Keratinocyte (primary cell): Measurements from ENCODE around the gene GIMAP8. TPM values are rescaled to one million over a fixed set of nuclear protein-coding genes. Genes with fewer than 3 reads are reported as not detected.

Experiments
- DNase-seq: peaks from one replicate; pipeline ENCODE4 v3.0.0-alpha.2; 2011; ENCODE audit warnings: low read depth, missing footprints, low spot score
- FAIRE-seq: peaks from 2 replicates; lab custom pipeline; 2011; peaks lifted over from hg19 to GRCh38; lab: Jason Lieb, UNC
- H2AFZ ChIP-seq: 2 replicates; pipeline ENCODE4 v1.6.0; 2012; ENCODE audit warnings: low read length, control low read depth, inconsistent platforms; ENCODE audit not compliant: control insufficient read depth
- H3K27ac ChIP-seq: 2 replicates; pipeline ENCODE4 v1.5.1; 2011; ENCODE audit warnings: low read length; ENCODE audit not compliant: control insufficient read depth, insufficient read depth
- H3K27me3 ChIP-seq: 3 replicates; pipeline ENCODE4 v1.6.0; 2011; ENCODE audit warnings: low read length; ENCODE audit not compliant: control insufficient read depth, insufficient read depth; ENCODE audit errors: extremely low read depth
- H3K36me3 ChIP-seq, 2 experiments: 2 replicates in 1 of 2; 3 replicates in 1 of 2; pipeline ENCODE4 v1.5.1; 2011; ENCODE audit warnings: low read length in 2 of 2, mild to moderate bottlenecking in 1 of 2; ENCODE audit not compliant: control insufficient read depth in 2 of 2, insufficient read depth in 2 of 2; ENCODE audit errors: extremely low read depth in 1 of 2
- H3K4me1 ChIP-seq: 3 replicates; pipeline ENCODE4 v1.5.1; 2011; ENCODE audit warnings: low read length; ENCODE audit not compliant: control insufficient read depth, insufficient read depth; ENCODE audit errors: extremely low read depth
- H3K4me2 ChIP-seq: 3 replicates; pipeline ENCODE4 v1.6.0; 2011; ENCODE audit warnings: low read depth, low read length; ENCODE audit not compliant: control insufficient read depth, insufficient read depth; ENCODE audit errors: extremely low read depth
- H3K4me3 ChIP-seq, 3 experiments: fragments of 200-600 bp in 1 of 3; sonication (generic) in 1 of 3; 2 replicates in 2 of 3; 3 replicates in 1 of 3; pipeline ENCODE4 v1.5.1; 2011 to 2016; ENCODE audit warnings: low read length in 3 of 3, mild to moderate bottlenecking in 3 of 3, control low read depth in 2 of 3, inconsistent platforms in 1 of 3, low read depth in 1 of 3, mixed read lengths in 1 of 3, mixed run types in 1 of 3, moderate library complexity in 1 of 3; ENCODE audit not compliant: control insufficient read depth in 2 of 3, insufficient read depth in 2 of 3; ENCODE audit errors: extremely low read depth in 1 of 3
- H3K79me2 ChIP-seq: 2 replicates; pipeline ENCODE4 v1.6.0; 2012; ENCODE audit warnings: low read length; ENCODE audit not compliant: control insufficient read depth, insufficient read depth
- H3K9ac ChIP-seq: 3 replicates; pipeline ENCODE4 v1.6.0; 2011; ENCODE audit warnings: low read length; ENCODE audit not compliant: control insufficient read depth, insufficient read depth; ENCODE audit errors: extremely low read depth
- H3K9me1 ChIP-seq: 3 replicates; pipeline ENCODE4 v1.6.0; 2011; ENCODE audit warnings: low read length; ENCODE audit not compliant: control insufficient read depth, insufficient read depth; ENCODE audit errors: extremely low read depth
- H3K9me3 ChIP-seq: 2 replicates; pipeline ENCODE4 v1.5.1; 2012; ENCODE audit warnings: low read depth, low read length; ENCODE audit not compliant: control insufficient read depth
- H4K20me1 ChIP-seq: 3 replicates; pipeline ENCODE4 v1.6.0; 2011; ENCODE audit warnings: low read length; ENCODE audit not compliant: control insufficient read depth, insufficient read depth; ENCODE audit errors: extremely low read depth
- EZH2 ChIP-seq: IDR thresholded peaks from one replicate; pipeline ENCODE4 v1.6.1; 2012; ENCODE audit warnings: inconsistent platforms, mild to moderate bottlenecking, low read length, moderate library complexity
- dilution Hi-C: fragments of 300-500 bp; cut with MboI; formaldehyde crosslinking; loops from one replicate; pipeline ENCODE4 v1.7.0; 2020; ENCODE audit warnings: low sequenced_read_pairs; ENCODE audit not compliant: extremely low pct_ligation_motif_present
- polyA plus RNA-seq, 5 experiments: library from polyadenylated mRNA; depleted of rRNA in 3 of 5; stranded (reverse) in 3 of 5; stranded (forward) in 1 of 5; unstranded in 1 of 5; fragments of >200 nt; gene quantifications; 1 replicate in 1 of 5; 2 replicates in 3 of 5; 3 replicates in 1 of 5; pipeline versions ENCODE4 v1.2.1 to v1.2.3, GENCODE V29; 2011 to 2012; ENCODE audit warnings: missing spikeins in 2 of 5, low read depth in 1 of 5, low replicate concordance in 1 of 5
- TF ChIP-seq, protein P1 (sequence below), 3 experiments: IDR thresholded peaks in 1 of 3; conservative IDR thresholded peaks in 1 of 3; optimal IDR thresholded peaks in 1 of 3; 2 replicates in 2 of 3; 3 replicates in 1 of 3; pipeline versions ENCODE3 to v1.5.1; 2011; ENCODE audit warnings: low read length in 3 of 3, mild to moderate bottlenecking in 3 of 3, moderate library complexity in 2 of 3, control low read depth in 1 of 3, inconsistent platforms in 1 of 3; ENCODE audit not compliant: insufficient read depth in 2 of 3; ENCODE audit errors: extremely low read depth in 1 of 3

Gene GIMAP8
- polyA plus RNA-seq, 1 donor (not counting 4 experiments of a cell fraction or from before 2014, with no cell fraction given): 0.26 TPM

DNA sequence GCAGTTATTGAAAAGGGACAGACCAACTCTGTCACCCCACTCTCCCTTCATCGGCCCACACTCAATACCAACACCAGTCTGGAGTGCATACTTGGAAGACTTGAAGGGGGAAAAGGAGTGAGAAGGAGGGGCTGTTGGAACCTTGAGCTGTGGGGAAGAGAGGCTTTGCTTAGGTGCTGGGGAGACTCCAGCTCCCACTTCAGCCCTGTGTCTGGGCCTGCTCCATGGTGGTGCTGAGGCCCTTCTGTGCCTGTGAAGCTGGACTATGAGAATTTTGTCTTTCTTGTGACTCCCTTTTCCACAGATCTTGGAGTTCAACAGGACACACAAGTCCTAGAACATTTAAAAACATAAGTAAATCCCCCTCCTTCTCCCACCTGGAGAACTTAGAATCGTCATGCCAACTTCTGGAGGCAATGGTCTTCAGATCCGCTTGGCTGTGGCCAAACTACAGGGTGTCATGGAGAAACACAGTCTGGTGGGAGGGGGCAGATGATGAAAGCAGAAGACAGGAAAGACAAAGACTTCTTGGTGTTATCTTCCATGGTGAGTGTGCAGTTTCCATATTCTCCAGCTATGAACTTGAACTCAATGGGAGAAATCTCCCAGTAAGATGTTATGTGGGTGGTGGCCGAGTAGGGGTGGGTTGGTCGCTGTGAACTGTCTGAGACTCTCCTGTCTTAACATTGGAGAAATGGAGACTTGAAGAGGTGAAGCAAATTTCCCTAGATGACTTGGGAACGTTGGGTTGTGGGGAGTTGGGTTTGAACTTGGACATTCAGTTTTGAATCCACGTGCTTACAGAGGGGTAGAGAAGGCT is 18.4 kb upstream of the GIMAP8 start:
- dilution Hi-C loops: no loop called here
- DNase-seq: no peak
- Histone ChIP-seq H3K9me1 (no peaks in the 10 kb centered on the region), H3K4me2 (no peak overlapping the region), H3K27ac (no peak overlapping the region), H3K27me3 (no peaks in the 10 kb centered on the region), H3K9me3 (no peaks in the 10 kb centered on the region), H3K4me1 (peaks cover 3% of the 10 kb centered on the region), H3K79me2 (no peaks in the 10 kb centered on the region), H4K20me1 (no peaks in the 10 kb centered on the region), H3K9ac (no peak overlapping the region), H2AFZ (no peak overlapping the region), H3K36me3 (no peaks in the 10 kb centered on the region), H3K4me3 (no peak overlapping the region)
- no peak for FAIRE-seq
- TF ChIP-seq, protein P1, sequence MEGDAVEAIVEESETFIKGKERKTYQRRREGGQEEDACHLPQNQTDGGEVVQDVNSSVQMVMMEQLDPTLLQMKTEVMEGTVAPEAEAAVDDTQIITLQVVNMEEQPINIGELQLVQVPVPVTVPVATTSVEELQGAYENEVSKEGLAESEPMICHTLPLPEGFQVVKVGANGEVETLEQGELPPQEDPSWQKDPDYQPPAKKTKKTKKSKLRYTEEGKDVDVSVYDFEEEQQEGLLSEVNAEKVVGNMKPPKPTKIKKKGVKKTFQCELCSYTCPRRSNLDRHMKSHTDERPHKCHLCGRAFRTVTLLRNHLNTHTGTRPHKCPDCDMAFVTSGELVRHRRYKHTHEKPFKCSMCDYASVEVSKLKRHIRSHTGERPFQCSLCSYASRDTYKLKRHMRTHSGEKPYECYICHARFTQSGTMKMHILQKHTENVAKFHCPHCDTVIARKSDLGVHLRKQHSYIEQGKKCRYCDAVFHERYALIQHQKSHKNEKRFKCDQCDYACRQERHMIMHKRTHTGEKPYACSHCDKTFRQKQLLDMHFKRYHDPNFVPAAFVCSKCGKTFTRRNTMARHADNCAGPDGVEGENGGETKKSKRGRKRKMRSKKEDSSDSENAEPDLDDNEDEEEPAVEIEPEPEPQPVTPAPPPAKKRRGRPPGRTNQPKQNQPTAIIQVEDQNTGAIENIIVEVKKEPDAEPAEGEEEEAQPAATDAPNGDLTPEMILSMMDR (optimal IDR thresholded peaks at IDR 0.05 in 1 of 3, IDR thresholded peaks at IDR 0.05 in 1 of 3, conservative IDR thresholded peaks at IDR 0.05 in 1 of 3; ENCODE audit: extremely low read depth in 1 of 3, insufficient read depth in 2 of 3, low read length in 3 of 3): no peak

DNA sequence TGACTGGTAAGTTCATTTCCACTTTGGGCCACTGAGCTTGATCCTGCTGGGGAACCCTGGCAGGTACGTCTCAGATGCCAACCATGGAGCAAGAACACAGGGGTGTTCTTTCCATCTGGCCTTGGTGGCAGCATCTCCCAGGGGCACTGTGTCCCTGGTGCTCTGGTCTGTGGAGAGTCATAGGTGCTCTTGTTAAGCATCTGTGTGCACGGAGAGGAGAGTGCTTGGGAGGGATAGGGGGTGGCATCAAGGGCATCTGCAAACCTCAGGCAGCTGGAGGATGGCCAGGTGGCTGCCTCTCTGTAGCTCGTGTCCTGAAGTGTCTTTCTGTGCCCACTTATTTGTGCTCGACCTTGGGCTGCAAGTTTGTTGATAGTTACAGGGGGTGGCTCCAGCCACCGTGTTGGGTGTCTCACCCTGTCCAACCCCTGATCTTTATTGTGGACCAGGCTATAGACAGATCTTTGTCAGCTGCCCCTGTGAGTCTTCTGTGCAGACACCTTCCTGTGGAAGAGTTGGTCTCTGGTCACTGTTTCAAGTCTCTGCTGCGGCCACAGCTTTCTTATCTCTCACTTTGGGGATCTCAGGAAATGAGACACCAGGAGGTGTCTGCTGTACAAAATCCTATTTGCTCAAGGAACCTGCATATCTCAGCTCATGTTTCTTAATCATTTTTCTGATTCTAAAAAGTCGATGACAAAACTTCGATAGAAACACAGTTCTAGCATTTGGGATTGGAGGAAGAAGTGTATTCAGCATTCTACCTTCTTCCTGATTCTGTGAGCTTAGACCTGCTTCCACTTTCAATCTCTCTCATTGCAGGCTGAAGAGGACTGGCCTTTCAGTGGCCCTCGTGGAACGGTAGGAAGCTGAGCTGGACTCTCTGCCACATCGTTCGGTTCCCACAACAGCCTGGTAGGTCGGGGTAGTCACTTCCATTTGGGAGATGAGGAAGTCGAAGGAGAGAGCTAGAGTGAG is 17.2 kb upstream of the GIMAP8 start:
- Histone ChIP-seq H3K79me2 (no peaks in the 10 kb centered on the region), H3K4me2 (no peak overlapping the region), H3K4me3 (no peak overlapping the region), H3K9ac (no peak overlapping the region), H3K4me1 (peaks cover 3% of the 10 kb centered on the region), H3K36me3 (no peaks in the 10 kb centered on the region), H3K27ac (no peak overlapping the region), H4K20me1 (no peaks in the 10 kb centered on the region), H3K9me1 (no peaks in the 10 kb centered on the region), H2AFZ (no peak overlapping the region), H3K9me3 (no peaks in the 10 kb centered on the region), H3K27me3 (no peaks in the 10 kb centered on the region)
- no peak for FAIRE-seq
- no peak for DNase-seq
- dilution Hi-C loops: no loop called here
- TF ChIP-seq EZH2: no peak
- TF ChIP-seq, protein P1 (optimal IDR thresholded peaks at IDR 0.05 in 1 of 3, IDR thresholded peaks at IDR 0.05 in 1 of 3, conservative IDR thresholded peaks at IDR 0.05 in 1 of 3; ENCODE audit: extremely low read depth in 1 of 3, insufficient read depth in 2 of 3, low read length in 3 of 3): no peak
